GM23338 (cell line): ENCODE data around the gene KAZN.

ENCODE experiments used
- CTCF ChIP-seq, 2 experiments: fragments of 200-600 bp in 1 of 2; sonication (generic) in 1 of 2; conservative IDR thresholded peaks; 2 replicates each; pipeline versions ENCODE4 v1.5.1 to v1.6.1; 2016 to 2017; ENCODE audit warnings: antibody characterized with exemption in 2 of 2, low read depth in 2 of 2, mild to moderate bottlenecking in 2 of 2, moderate library complexity in 1 of 2
- EZH2phosphoT487 ChIP-seq: fragments of 200-600 bp; sonication (generic); IDR thresholded peaks from one replicate; pipeline ENCODE4 v1.8.1; 2018; ENCODE audit warnings: antibody characterized with exemption; ENCODE audit not compliant: unreplicated experiment
- POLR2AphosphoS5 ChIP-seq: IDR thresholded peaks from 2 replicates; pipeline ENCODE4 v1.6.1; 2016; ENCODE audit warnings: antibody characterized with exemption, low read depth
- ZNF114 ChIP-seq: fragments of 250-450 bp; sonication (Bioruptor Pico); IDR thresholded peaks from 2 replicates; pipeline ENCODE4 v1.5.0; 2020; ENCODE audit warnings: mild to moderate bottlenecking, moderate library complexity

DNA sequence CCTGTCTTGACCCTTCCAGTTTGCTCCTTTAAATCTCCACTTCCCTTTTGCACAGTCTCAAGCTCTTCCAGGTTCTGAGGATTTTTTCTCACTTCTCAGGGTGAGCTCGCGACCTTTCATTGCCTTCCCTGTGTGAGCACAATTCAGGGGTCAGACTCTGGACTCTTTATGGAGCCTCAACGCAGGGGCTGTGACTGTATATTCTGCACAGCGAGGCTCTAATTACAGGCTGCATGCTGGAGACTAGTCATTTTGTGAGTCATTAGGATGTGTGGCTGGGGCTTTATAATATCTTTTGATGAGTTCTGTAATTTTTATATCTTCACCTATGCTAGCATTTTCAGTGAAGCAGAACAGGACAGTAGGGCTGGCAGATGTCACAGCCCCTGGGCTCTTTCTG, 270.7 kb downstream of the KAZN start:
- TF ChIP-seq CTCF (conservative IDR thresholded peaks at IDR 0.05; ENCODE audit: low read depth in 2 of 2) (no peak), POLR2AphosphoS5 (no peak), EZH2phosphoT487 (no peak), ZNF114 (no peak)
